ENCODE measurements around the gene INO80B. TPM values are rescaled to one million over a fixed set of nuclear protein-coding genes. Genes with fewer than 3 reads are reported as not detected.
A peak's percentile ranks its signal among the peaks of the same experiment; 100 is the strongest.

The INO80B gene
- total RNA-seq, 2 donors from 2014 or later = 6.3 to 32.4 TPM

- H3K4me3 ChIP-seq = no peak overlapping the region
- no peak for TF ChIP-seq CTCF (IDR thresholded peaks at IDR 0.05)
- TF ChIP-seq POLR2A (IDR thresholded peaks at IDR 0.05) = no peak
- no peak overlapping the region for H3K27ac ChIP-seq
- no peak for ATAC-seq
- H3K27me3 ChIP-seq = no peaks in the 10 kb centered on the region
- peaks cover 0 to 28% of the 10 kb centered on the region in 2 donors for H3K36me3 ChIP-seq (replicated peaks in 1 of 2; ENCODE audit: insufficient read depth in 1 of 2, low read depth in 2 of 2)
- H3K4me1 ChIP-seq = peaks cover 11% of the 10 kb centered on the region
- intact Hi-C loops (cut with DNase I) = loop anchor here (5.0 kb wide), 2 partner anchors 34 to 94 kb away; partner anchors contain the start of genes AUP1, DQX1 and HTRA2
- DNase-seq = no peak
- 93% methylated on average over 3 of the region's 3 CpGs for WGBS, 2 donors
- no peaks in the 10 kb centered on the region for H3K9me3 ChIP-seq
Measured at GRCh38 chr2:74493546-74493945, 38.7 kb downstream of the INO80B start.

DNA sequence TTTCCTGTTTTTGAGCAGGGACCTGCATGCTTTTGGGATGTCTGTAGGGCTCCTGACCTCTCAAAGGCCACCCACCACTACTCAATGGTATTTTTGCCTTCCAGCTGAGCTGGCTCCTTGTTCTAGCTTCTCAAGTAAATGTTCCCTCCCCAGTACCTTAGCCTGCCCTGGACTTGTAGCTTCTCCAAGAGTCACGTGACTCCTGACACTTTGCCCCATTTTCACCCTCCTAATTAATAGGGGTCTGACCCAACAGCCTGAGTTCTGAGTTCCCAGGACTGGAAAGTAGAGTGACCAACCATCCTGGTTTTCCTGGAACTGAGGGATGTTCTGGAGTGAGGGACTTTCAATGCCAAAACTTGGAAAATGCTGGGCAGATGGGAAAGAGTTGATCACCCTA, 40.6 kb downstream of the INO80B start:
- H3K36me3 ChIP-seq (replicated peaks in 1 of 2; ENCODE audit: insufficient read depth in 1 of 2, low read depth in 2 of 2) = peaks cover 0 to 26% of the 10 kb centered on the region in 2 donors
- H3K4me1 ChIP-seq = peaks cover 25% of the 10 kb centered on the region
- WGBS, 2 donors = 90 to 93% methylated on average over 1 of the region's 1 CpG
- intact Hi-C loops (cut with DNase I) = no loop called here
- TF ChIP-seq POLR2A (IDR thresholded peaks at IDR 0.05) = no peak
- no peak for TF ChIP-seq CTCF (IDR thresholded peaks at IDR 0.05)
- no peak overlapping the region for H3K27ac ChIP-seq
- DNase-seq = no peak
- H3K4me3 ChIP-seq = no peak overlapping the region
- peaks cover 0 to 5% of the 10 kb centered on the region in 2 donors for H3K27me3 ChIP-seq
- H3K9me3 ChIP-seq = no peaks in the 10 kb centered on the region
- ATAC-seq = no peak

DNA sequence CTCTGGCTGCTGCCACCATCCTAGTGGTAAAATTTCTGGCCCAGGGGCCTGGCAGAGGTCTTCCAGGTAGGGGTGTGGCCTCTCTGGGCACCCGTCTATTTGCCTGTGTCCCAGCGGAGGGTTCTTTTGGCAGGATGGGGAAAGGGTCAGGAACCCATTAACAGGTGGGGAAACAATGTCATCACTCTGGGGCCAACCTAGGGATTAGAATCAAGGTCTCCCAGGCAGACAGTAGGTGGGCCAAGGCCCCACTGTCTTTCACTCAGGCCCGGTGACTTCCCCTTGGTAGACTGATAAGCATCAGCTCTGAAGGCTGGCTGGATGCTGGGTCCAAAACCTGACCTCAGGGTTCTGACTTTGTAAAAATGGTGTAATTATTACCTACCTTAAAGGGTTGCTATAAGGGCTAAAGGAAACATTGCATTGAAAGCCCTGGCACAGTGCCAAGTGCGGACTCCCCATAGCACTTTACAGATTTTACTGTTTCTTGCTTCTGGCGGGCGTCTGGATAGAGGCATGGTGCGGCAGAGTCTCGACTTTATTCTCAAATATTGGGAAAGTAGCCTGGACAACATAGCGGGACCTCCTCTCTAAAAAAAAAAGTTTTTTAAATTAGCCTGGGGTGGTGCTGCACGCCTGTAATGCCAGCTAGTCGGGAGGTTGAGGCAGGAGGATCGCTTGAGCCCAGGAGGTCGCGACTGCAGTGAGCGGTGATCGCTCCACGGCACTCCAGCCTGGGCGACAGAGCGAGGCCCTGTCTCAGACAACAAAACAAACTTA, 42.3 kb downstream of the INO80B start:
- no peaks in the 10 kb centered on the region for H3K9me3 ChIP-seq
- no peak overlapping the region for H3K4me3 ChIP-seq
- no peak for ATAC-seq
- TF ChIP-seq CTCF (IDR thresholded peaks at IDR 0.05) = no peak
- no peak for TF ChIP-seq POLR2A (IDR thresholded peaks at IDR 0.05)
- DNase-seq = no peak
- peaks cover 0 to 12% of the 10 kb centered on the region in 2 donors for H3K36me3 ChIP-seq (replicated peaks in 1 of 2; ENCODE audit: insufficient read depth in 1 of 2, low read depth in 2 of 2)
- intact Hi-C loops (cut with DNase I) = no loop called here
- H3K27ac ChIP-seq = no peak overlapping the region
- 60 to 70% methylated on average over 17 to 19 of the region's 19 CpGs for WGBS, 2 donors
- H3K27me3 ChIP-seq = peaks cover 0 to 5% of the 10 kb centered on the region in 2 donors
- peaks cover 30% of the 10 kb centered on the region for H3K4me1 ChIP-seq

GRCh38 chr2:74497777-74498499, 43.1 kb downstream of the INO80B start:
- Histone ChIP-seq H3K27me3 (peaks cover 0 to 5% of the 10 kb centered on the region in 2 donors), H3K4me1 (peaks cover 37% of the 10 kb centered on the region), H3K4me3 (peak overlapping the region in 1 of 2 donors; percentile 8), H3K36me3 (replicated peaks in 1 of 2; ENCODE audit: insufficient read depth in 1 of 2, low read depth in 2 of 2) (peaks cover 0 to 6% of the 10 kb centered on the region in 2 donors), H3K27ac (no peak overlapping the region), H3K9me3 (no peaks in the 10 kb centered on the region)
- DNase-seq (peak in 1 of 4 donors; percentile 52), ATAC-seq (peak; percentile 33)
- peak in 1 of 7 experiments; percentile 9 for TF ChIP-seq CTCF (IDR thresholded peaks at IDR 0.05)
- TF ChIP-seq POLR2A (IDR thresholded peaks at IDR 0.05) = peak in 2 of 3 donors; percentile 16 to 21
- intact Hi-C loops (cut with DNase I) = no loop called here
- WGBS, 2 donors = 5 to 8% methylated on average over 18 to 61 of the region's 61 CpGs
